IPS-NIHi7 (cell line): Measurements from ENCODE around the gene EFCAB6.

Source experiments
- DNase-seq: peaks from one replicate; pipeline ENCODE4 v3.0.0; 2012; ENCODE audit warnings: mixed read lengths; ENCODE audit errors: extremely low spot score

EFCAB6 gene

DNA sequence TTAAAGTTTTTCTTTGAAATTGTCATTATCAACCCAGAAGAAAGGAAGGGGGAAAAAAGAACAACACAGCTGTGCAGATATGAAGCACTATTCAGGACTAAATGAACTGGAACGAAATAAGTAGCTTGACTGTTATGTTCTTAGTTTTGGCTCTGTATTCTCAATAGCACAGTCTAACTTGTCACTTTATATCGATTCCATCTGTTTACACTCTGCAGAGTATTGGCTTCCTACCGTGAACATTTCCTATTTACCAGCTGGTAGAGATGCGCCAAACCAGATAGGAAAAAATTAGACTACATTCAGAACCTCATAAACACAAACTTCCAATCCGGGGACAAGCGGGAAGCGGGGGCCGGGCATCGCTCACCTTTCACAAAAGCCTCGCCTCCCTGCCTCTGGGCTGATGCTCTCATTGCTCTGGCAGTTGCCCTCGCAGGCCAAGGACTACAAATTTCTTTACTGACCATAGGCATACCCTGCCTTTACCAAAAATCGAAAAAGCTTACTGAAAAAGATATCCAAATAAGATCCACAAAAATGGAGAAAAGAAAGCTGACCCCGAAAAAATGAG is 66.2 kb downstream of the EFCAB6 start:
- no peak for DNase-seq

DNA sequence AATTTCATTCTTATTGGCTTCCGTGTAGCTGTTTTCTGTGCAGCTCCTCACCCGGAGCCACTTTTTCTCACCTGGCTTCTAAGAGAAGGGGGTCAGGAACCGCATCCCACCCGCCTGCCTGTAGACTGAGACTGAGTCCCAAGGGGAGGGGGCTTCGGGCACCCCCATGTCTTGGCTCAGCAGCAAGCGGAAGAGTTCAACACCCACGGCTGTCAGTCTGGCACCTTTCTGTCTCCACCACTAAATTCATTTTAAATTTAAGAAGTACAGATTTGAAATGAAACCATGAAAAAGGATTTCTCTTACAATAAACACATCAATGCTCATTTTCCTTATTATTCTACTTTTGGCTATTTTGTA is 66.7 kb downstream of the EFCAB6 start:
- no peak for DNase-seq

DNA sequence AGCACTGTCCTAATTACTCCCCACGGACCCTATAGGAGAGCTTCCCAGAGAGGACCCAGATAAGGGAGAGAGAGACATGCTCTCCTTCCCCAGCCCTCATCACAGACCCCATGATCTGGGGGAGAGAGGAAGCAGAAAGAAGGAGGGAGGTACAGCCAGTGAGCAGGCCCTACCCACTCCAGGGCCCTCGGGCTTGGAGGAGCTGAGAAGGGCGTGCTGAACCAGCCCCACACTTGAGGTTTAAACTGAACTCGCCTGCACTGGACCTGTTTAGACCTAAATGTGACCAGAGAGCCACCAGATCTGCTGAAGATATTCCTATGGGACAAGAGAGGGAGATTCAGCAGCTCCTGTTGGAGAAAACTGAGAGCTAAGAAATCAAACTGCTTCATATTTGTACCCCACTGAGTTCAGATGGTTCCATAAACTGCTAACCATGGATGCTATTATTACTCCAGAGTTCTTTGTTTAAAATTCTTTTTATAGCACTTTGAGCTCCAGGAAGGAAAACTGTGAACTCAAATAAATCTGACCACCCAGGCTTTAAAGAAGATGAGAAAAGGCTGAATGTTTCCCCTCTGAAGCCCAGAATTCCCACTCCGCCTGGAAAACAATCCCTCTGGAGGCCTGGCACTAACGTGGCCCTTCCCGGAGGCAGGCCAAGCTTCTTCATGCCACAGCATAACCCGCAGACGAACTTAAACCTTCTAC is 67.2 kb downstream of the EFCAB6 start:
- DNase-seq, result no peak

DNA sequence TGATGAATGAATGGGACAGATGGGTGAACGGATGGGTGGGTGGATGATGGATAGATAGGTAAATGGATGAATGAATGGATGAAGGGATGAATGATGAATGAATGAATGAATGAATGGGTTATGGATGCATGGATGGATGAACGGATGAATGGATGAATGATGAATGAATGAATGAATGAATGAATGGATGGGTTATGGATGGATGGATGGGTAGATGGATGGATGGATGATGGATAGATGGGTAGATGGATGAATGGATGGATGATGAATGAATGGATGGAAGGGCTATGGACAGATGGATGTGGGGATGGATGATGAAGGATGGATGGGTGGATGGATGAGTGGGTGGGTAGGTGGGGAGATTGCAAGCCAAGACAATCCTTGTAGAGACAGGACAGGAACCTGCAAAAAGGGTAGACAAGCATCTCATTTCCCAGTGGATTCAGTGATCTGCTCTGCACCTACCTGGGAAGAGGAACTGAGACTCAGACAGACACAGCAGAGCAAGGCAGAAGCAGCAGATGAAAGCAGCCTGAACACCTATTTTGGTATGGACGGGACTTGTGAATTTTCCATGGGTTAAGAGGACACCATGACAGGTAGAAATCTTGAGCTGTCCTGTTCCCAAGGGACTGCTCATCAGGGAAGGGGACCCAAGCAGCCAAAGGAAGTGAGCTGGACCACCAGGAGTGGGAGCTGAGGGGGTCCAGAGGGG is 68.0 kb downstream of the EFCAB6 start:
- no peak for DNase-seq

DNA sequence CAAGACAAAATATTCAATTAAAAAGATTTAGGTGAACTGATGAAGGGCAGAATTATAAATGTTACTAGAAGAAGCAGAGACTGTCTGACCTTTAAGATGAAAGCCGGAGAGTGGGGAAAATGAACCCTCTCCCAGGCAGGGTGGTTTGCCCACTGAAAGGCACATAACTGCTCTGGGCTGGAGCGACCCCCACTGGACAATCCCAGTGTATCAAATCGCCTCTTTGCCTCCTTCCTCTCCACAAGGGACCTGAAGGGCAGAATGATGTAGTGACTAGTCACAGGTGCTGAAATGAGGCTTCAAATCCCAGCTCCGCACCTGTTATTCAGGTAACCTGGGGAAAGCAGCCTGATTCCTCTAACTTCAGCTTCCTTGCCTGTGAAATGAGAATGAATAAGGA is 69.0 kb downstream of the EFCAB6 start:
- peak; percentile 80 for DNase-seq

DNA sequence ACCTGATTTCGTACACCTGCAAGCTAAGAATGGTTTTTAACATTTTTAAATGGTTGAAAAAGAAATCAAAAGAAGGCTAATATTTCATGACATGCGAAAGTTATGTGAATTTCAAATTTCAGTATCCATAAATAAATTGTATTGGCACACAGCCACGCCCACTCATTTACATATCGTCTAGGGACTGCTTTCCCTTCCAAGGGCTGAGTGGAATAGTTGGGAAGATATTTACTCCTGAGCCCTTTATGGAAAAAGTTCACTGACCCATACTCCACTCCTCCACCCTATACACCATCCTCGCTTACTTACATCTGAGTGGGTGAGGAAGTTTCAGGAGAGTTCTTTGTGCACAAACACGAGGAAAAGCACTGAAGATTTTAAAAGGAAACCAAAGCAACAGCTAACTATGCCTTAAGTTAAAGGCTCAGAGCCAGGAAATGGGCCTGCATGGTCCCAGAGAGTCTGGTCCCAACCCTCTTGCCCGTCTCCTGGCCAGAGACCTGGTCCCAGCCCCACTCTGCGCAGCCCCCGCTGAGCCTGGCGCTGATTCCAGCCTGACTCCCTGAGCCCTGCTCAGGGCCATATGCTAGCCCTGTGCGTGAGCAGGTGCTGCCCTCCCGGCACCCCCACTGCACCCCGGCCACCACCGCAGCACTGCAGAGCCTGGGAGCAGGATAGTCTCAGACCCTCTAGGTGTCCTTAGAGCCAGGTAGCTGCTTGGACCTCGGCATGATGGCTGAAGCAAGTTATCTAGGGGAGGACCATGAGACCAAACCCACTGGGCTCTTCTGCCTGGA is 69.8 kb downstream of the EFCAB6 start:
- no peak for DNase-seq

DNA sequence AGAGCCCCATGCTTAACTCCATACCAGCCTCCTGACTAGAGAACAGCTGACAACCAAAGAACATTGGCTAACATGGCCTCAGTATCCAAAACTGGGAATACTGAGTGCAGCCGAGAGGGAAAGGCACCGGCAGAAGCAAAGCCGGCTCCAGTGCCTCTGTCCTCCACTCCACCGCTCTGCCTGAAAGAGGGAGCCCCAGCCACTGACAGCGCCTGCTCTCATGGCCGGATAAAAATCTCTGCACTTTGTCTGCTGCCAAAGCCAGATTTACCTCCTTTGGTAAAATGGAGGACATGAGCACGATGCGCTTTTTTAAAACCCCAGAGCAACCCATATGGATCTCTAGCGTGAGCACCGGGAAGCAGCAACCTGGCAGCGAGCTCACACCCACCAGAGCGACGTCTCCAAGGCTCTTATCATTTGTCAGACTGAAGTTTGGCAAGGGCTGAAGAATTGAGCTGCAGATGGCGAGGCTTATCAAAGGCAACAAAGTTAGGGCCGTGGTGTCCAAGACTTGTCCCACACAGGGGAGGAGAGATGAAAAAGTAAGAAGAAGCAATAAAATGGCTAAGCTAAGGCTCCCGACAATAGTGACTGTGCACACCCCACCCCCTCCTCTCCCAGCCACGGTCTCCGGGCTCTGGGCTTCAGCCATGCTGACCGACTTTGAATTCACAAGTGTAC is 71.4 kb downstream of the EFCAB6 start:
- no peak for DNase-seq

DNA sequence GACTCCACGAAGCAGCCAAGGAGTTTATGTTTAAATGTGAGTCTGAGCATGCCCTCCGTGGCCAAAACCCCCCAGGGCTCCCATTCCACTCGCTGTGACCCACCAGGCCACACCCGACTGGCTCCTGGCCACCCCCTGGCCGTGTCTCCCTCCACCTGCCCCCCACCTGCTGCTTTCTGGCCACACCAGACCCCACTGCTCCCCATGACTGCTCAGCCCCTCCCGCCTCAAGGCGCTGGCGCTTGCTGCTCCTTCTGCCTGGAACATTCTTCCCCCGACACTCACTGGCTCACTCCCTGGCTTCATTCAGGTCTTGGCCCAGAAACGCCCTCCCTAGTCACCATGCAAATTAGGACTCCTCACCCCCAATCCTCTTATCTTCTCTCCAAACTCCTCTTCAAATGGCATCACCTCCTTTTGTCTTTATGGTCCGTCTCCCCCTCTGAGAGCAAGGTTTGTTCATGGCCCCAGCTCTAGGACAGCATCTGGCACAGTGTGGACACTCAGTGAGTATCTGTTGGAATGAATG is 72.2 kb downstream of the EFCAB6 start:
- no peak for DNase-seq

DNA sequence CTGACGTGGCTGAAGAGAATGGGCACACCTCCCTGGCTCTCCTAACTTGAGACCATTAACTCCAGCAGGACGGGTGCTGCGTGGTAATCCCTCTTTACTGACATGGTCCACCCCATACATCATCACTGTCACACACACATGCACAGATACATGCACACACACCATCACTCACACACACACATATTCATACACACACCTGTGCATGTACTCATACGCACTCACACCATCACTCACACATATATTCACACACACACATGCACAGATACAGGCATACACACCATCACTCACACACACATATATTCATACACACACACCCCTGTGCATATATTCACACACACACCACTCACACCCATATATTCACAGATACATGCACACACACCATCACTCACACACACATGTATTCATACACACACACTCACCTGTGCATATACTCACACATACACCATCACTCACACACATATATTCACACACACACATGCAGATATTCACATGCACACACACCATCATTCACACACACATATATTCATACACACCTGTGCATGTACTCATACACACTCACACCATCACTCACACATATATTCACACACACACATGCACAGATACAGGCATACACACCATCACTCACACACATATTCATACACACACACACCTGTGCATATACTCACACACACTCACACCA is 74.8 kb downstream of the EFCAB6 start:
- DNase-seq, result no peak

DNA sequence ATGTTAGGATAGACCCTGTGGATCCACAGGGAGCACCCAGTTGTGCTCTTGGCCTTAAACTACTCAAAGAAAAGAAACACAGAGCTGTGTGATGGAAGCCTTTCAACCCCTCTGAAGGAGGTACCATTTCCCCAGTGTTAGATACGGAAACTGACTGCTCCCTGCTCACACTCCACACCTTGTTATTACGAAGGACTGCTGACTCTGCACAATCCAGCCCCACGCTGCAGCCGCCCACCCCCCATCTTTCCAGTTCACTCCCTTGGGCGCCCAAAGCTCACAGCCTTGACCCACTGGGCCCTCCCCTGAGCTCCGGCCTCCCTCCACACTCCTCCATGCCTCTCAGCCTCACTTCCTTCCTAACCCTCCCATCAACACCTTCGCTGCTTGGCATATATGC is 75.5 kb downstream of the EFCAB6 start:
- DNase-seq, result no peak

DNA sequence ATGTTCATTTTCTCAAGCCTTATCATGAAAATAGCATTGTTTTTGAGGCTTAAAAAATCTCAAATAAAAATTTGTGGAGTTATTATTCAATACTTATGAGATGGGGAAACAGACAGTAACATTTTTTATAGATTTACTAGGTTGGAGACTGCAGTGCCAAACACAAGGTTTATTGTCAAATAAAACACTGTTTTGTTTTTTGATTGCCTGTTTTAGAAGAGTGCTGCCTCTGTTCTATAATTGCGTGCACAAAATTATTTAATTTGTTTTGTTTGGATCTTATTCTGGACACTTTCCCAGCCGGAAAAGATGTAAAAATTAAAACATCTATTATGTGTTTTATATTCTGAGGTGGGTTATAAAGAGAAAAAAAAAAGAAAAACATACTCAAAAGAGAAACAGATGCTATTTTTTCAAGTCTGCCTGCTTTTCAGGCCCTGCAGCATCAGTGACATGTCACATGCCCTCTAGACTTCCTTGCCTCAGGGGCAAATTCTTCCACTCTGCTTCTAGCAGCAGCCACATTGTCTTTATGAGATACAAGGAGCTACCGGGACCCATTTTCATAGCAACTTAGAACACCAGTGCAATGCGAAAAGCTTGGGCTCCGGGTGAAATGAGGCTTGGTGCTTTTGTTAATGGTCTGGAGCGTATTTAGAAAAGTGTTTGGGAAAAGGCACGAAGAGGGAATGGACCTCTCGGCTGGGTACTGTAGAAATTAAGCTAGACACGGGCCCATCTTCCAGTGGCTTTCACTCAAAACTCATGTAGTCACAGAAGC is 77.5 kb downstream of the EFCAB6 start:
- DNase-seq, result no peak

DNA sequence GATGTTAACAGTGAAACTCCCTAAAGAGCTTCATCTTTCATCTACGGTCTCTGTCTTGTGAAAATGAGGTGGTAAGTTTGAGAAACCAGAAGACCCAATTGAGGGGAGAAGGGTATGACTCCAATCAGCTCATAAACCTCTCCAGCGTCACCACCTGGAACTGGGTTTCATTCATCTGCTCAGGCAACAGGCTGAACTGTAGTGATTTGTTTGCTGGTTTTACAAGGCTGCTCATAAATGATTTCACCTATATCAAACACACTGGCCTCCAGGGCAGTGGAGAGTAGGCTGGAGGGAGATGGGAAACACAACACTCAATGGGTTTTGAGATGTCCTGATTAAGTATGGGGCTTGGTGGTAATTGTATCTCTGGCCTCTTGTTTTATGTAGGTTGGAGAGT is 79.0 kb downstream of the EFCAB6 start:
- DNase-seq, result no peak

DNA sequence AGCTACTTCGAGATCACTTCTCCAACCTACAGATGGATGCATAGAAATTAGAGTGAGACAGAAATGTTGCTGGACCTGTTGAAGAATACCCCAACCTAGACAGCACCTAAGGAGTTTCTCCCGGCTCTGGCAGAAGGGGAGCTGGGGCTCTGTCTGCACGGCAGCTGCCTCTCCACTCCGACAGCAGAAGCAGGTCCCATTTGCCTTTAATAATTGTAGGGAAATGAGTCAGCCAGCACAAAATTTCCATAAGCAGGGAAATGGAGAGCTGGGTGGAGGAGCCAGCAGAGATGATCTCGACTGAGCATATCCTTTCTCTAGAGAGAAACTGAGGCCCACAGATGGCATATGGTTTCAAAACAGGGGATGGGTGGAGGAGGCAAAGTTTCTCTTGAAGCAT is 80.1 kb downstream of the EFCAB6 start:
- no peak for DNase-seq

DNA sequence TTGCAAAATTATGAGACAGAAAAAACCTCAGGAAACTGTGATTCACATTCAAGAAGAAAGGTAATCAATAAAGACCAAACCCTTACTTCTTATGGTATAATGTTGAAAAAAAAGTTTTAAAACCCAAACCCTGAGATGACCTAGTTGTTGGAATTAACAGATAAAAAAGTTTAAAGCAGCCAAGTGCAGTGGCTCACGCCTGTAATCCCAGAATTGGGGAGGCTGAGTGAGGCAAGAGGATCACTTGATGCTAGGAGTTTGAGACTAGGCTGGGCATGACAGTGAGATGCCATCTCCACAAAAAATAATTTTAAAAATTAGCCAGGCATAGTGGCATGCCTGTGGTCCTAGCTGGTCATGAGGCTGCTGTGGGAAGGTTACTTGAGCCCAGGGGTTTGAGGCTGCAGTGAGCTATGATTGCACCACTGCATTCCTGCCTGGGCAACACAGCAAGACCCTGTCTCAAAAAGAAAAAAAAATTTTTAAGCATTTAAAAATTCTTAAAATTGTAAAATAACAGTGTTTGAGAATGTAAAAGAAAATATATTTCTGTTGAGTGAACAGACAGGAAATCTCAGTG is 85.1 kb downstream of the EFCAB6 start:
- no peak for DNase-seq

DNA sequence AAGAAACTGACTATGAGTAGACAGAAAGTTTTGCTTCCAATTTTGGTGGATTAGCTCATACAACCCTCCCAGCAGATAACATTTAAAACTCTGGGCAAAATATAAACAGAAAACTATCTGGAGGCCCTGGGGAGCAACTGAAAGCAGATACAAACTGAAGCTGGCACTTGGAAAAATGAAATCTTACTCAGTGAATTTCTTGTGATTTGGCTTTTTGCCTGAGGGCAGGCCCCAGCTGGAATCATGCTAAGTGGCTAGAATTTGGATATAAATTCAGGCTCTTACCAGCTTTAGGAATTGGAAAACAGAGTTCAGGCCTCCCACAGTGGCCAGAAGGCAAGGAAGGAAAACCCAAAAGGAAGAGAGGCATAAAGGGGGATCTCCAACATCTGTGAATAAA is 85.8 kb downstream of the EFCAB6 start:
- DNase-seq, result no peak

DNA sequence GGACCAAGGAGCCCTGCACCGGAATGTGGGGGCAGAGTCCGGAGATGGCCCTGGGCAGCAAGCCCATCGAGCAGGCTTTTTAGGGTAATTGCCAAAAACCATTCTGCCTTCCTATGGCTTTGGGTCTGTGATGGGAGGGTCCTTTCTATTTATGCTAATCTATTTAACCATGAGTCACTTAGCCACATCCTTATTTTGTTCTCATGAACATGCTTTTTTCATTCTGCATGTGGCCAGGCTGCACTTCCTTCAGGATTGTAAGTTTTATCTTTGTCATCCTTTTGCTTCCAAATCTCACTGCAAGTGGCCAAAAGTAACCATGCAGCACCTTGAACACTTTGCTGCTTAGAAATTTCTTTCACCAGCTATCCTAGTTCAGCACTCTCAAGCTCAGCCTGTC is 88.3 kb downstream of the EFCAB6 start:
- no peak for DNase-seq

DNA sequence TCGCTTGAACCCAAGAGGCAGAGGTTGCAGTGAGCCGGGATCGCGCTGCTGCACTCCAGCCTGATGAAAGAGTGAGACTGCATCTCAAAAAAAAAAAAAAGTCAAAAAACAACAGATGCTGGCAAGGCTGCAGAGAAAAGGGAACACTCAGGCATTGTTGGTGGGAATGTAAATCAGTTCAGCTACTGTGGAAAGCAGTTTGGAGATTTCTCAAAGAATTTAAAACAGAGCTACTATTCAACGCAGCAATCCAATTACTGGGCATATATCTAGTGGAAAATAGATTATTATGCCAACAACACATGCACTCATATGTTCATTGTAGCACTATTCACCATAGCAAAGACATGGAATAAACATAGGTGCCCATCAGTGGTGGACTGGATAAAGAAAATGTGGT is 89.7 kb downstream of the EFCAB6 start:
- no peak for DNase-seq

DNA sequence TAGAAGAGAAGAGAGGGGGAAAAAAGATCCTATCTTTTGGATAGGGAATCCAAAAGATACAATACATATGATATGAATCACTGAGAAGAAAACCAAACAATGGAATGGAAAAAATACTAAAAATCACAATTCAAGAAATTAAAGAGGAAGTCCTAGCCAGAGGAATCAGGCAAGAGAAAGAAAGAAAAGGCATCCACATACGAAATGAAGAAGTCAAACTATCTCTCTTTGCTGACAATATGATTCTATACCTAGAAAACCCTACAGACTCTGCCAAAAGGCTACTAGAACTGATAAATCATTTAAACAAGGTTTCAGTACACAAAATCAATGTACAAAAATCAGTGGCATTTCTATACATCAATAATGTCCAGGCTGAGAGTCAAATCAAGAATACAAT is 91.4 kb downstream of the EFCAB6 start:
- DNase-seq, result no peak

DNA sequence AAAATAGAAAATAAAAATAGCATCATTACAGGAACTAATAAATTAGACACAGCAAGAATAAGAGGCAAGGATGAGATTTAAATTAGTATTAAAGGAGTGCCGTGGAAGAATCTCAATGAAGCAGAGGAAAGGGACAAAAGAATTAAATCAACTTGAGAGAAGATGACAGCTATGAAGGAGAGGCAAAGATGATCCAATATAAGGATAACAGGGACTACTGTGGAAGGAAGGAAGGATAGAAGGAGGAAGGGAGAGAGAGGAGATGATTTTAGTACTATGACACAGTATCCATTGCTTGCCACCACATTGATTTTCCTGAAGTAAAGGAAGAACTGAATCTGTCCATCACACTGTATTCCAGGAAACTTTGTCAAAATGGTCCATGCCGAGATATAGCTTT is 98.0 kb downstream of the EFCAB6 start:
- no peak for DNase-seq

DNA sequence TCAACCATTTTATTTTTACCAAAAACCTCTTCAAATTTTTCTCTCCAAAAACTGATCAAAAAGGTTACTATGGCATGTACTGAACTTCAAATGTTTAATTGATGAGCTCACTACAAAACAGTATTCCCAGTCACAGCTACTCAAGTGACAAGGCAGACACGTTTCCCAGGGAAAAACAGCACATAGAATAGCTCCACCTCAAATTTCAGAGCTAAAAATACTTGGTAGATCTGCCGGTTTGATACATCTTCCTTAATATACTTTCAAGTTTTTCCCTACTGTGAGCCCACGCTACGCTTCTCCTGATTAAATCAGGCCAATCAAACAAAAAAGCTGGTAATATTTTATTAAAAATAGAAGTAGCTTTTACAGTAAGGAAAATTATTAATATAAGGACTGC is 100.4 kb downstream of the EFCAB6 start:
- no peak for DNase-seq
